ENCODE data around the gene CACNA2D1. TPM values are rescaled to one million over a fixed set of nuclear protein-coding genes. Genes with fewer than 3 reads are reported as not detected.

Gene CACNA2D1
- total RNA-seq, 1 experiment from 2014 or later, result 36.2 TPM

DNA sequence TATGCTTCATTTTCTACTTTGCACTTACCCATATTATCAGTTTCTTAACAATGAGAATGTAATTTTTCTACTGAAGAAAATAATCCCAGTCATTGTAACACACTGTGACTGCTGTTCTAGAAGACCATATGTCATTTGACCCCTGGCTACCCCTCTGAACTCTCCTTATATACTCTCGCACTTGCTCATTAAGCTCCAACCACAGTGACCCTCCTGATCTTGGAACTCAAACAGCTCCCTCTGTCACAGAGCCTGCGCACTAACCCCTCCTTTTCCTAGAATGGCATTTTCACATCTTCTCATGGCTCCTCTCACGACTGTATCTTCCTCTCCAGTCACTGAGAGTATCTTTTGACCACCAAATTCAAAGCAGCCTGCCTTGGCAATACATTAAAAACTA, 169.7 kb downstream of the CACNA2D1 start:
- no peak overlapping the region for H4K8ac ChIP-seq (replicated peaks; ENCODE audit: insufficient read length, low read depth, low read length)
- no peak overlapping the region for H2BK12ac ChIP-seq (ENCODE audit: insufficient read length, low read depth, low read length)
- Mint-ChIP-seq H3K4me1 (peaks cover 17 to 18% of the 10 kb centered on the region in 2 experiments), H3K27ac (peak overlapping the region in 1 of 3 experiments; percentile 44; a peak in 3 of 7 replicates), H3K36me3 (ENCODE audit: insufficient read depth in 1 of 3, low read depth in 3 of 3) (no peaks in the 10 kb centered on the region), H3K4me3 (no peak overlapping the region), H3K27me3 (ENCODE audit: low read depth) (no peaks in the 10 kb centered on the region), H3K9me3 (no peaks in the 10 kb centered on the region)
- H3T11ph ChIP-seq (ENCODE audit: low read length), result no peak overlapping the region
- H3K27ac ChIP-seq (ENCODE audit: insufficient read length, low read depth, low read length), result no peak overlapping the region
- H4K20me1 ChIP-seq (ENCODE audit: control insufficient read depth, insufficient read depth, insufficient read length), result no peaks in the 10 kb centered on the region
- H3K79me1 ChIP-seq (ENCODE audit: insufficient read depth, low read depth, low read length, poor library complexity, severe bottlenecking), result no peaks in the 10 kb centered on the region
- no peak overlapping the region for H3K56ac ChIP-seq (ENCODE audit: insufficient read length, low read depth, low read length)
- no peak overlapping the region for H3K23ac ChIP-seq (ENCODE audit: insufficient read length, low read depth, low read length)
- no peak overlapping the region for H2BK20ac ChIP-seq (ENCODE audit: low read depth, low read length, poor library complexity, severe bottlenecking)
- H2BK15ac ChIP-seq (ENCODE audit: low read depth, low read length), result no peak overlapping the region
- H3K4me1 ChIP-seq (ENCODE audit: insufficient read depth, low read length), result no peaks in the 10 kb centered on the region
- no peak overlapping the region for H4K5ac ChIP-seq (ENCODE audit: insufficient read length, low read depth, low read length)
- H2BK5ac ChIP-seq (ENCODE audit: insufficient read length, low read length), result no peak overlapping the region
- WGBS (ENCODE audit: extremely low coverage, insufficient read length, low lambda C conversion rate), result no CpG with 5 or more reads among the region's 3 CpGs
- no peak for DNase-seq
- no peak overlapping the region for H3K14ac ChIP-seq (ENCODE audit: insufficient read depth, low read length)
- no peak overlapping the region for H2AK5ac ChIP-seq (ENCODE audit: insufficient read length, low read length)
- TF ChIP-seq, protein P1, sequence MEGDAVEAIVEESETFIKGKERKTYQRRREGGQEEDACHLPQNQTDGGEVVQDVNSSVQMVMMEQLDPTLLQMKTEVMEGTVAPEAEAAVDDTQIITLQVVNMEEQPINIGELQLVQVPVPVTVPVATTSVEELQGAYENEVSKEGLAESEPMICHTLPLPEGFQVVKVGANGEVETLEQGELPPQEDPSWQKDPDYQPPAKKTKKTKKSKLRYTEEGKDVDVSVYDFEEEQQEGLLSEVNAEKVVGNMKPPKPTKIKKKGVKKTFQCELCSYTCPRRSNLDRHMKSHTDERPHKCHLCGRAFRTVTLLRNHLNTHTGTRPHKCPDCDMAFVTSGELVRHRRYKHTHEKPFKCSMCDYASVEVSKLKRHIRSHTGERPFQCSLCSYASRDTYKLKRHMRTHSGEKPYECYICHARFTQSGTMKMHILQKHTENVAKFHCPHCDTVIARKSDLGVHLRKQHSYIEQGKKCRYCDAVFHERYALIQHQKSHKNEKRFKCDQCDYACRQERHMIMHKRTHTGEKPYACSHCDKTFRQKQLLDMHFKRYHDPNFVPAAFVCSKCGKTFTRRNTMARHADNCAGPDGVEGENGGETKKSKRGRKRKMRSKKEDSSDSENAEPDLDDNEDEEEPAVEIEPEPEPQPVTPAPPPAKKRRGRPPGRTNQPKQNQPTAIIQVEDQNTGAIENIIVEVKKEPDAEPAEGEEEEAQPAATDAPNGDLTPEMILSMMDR (conservative IDR thresholded peaks at IDR 0.05), result no peak
- no peaks in the 10 kb centered on the region for H3K23me2 ChIP-seq (ENCODE audit: insufficient read length, low read depth, low read length, poor library complexity, severe bottlenecking)
- no peak overlapping the region for H2AFZ ChIP-seq (ENCODE audit: low read length)
- H3K4me2 ChIP-seq (ENCODE audit: insufficient read depth, insufficient read length, low read length), result no peak overlapping the region
- H3K27me3 ChIP-seq (ENCODE audit: insufficient read depth, low read length), result no peaks in the 10 kb centered on the region
- no peak overlapping the region for H3K9ac ChIP-seq (ENCODE audit: extremely low read depth, insufficient read length, low read length)
- no peaks in the 10 kb centered on the region for H3K79me2 ChIP-seq (ENCODE audit: insufficient read depth, low read length)
- no peak overlapping the region for H4K91ac ChIP-seq (ENCODE audit: insufficient read length, low read depth, low read length)
- H2BK120ac ChIP-seq (ENCODE audit: low read depth, low read length, poor library complexity, severe bottlenecking), result no peak overlapping the region
- H3K9me3 ChIP-seq (ENCODE audit: control insufficient read depth, low read depth, low read length), result no peaks in the 10 kb centered on the region
- H3K4ac ChIP-seq (ENCODE audit: low read depth, low read length), result no peak overlapping the region
- no peak overlapping the region for H3K18ac ChIP-seq (ENCODE audit: insufficient read length, low read depth, low read length)
